CD14-positive monocyte (primary cell): ENCODE data around the gene ARMH1. TPM values are rescaled to one million over a fixed set of nuclear protein-coding genes. Genes with fewer than 3 reads are reported as not detected.
A peak's percentile ranks its signal among the peaks of the same experiment; 100 is the strongest.

Experiments used
- DNase-seq, 3 donors: peaks; one replicate each; pipeline ENCODE4 v3.0.0-alpha.2; 2011 to 2022
- H2AFZ ChIP-seq: 2 replicates; pipeline ENCODE4 v1.6.0; 2012; ENCODE audit warnings: mild to moderate bottlenecking, low read depth, low read length, inconsistent platforms; ENCODE audit not compliant: insufficient read depth, poor library complexity, severe bottlenecking
- H3K27ac ChIP-seq, 2 donors: 1 replicate in 1 of 2; 2 replicates in 1 of 2; pipeline ENCODE4 v1.5.1; 2012 to 2013; ENCODE audit warnings: low read length in 2 of 2, control low read depth in 1 of 2, inconsistent platforms in 1 of 2, low read depth in 1 of 2, mild to moderate bottlenecking in 1 of 2
- H3K27me3 ChIP-seq, 2 donors: one replicate each; pipeline versions ENCODE4 v1.6.0 to v1.6.1; 2011 to 2013; ENCODE audit warnings: low read length in 2 of 2; ENCODE audit not compliant: control insufficient read depth in 2 of 2, insufficient read depth in 2 of 2
- H3K36me3 ChIP-seq, 2 donors: replicated peaks in 1 of 2; 1 replicate in 1 of 2; 2 replicates in 1 of 2; pipeline versions ENCODE4 v1.5.1 to v1.6.1; 2012 to 2013; ENCODE audit warnings: low read length in 2 of 2, control low read depth in 1 of 2, inconsistent platforms in 1 of 2, mild to moderate bottlenecking in 1 of 2; ENCODE audit not compliant: insufficient read depth in 2 of 2, control insufficient read depth in 1 of 2
- H3K4me1 ChIP-seq, 2 donors: 1 replicate in 1 of 2; 2 replicates in 1 of 2; pipeline versions ENCODE4 v1.5.1 to v1.6.1; 2012 to 2013; ENCODE audit warnings: low read length in 2 of 2, control low read depth in 1 of 2, inconsistent platforms in 1 of 2, mild to moderate bottlenecking in 1 of 2, moderate library complexity in 1 of 2; ENCODE audit not compliant: insufficient read depth in 2 of 2, control insufficient read depth in 1 of 2
- H3K4me2 ChIP-seq: replicated peaks from 2 replicates; pipeline ENCODE3; 2012; ENCODE audit warnings: low read length, moderate library complexity, mild to moderate bottlenecking; ENCODE audit not compliant: poor library complexity, severe bottlenecking; ENCODE audit errors: extremely low read depth
- H3K4me3 ChIP-seq, 3 experiments: fragments of 200-600 bp in 1 of 3; sonication (generic) in 1 of 3; replicated peaks in 1 of 3; 1 replicate in 2 of 3; 2 replicates in 1 of 3; pipeline ENCODE4 v1.5.1; 2011 to 2013; ENCODE audit warnings: low read length in 3 of 3, mild to moderate bottlenecking in 3 of 3, control low read depth in 2 of 3, low read depth in 2 of 3, inconsistent platforms in 1 of 3, moderate library complexity in 1 of 3
- H3K79me2 ChIP-seq: 2 replicates; pipeline ENCODE4 v1.6.0; 2012; ENCODE audit warnings: mild to moderate bottlenecking, control low read depth, inconsistent platforms, low read length, moderate library complexity; ENCODE audit not compliant: insufficient read depth
- H3K9ac ChIP-seq: 2 replicates; pipeline ENCODE4 v1.6.0; 2017; ENCODE audit warnings: low read length, mild to moderate bottlenecking; ENCODE audit not compliant: insufficient read depth, poor library complexity, severe bottlenecking
- H3K9me3 ChIP-seq, 2 donors: replicated peaks in 1 of 2; 1 replicate in 1 of 2; 2 replicates in 1 of 2; pipeline versions ENCODE4 v1.5.1 to v1.6.1; 2012 to 2013; ENCODE audit warnings: low read length in 2 of 2, control low read depth in 1 of 2; ENCODE audit not compliant: control insufficient read depth in 1 of 2, insufficient read depth in 1 of 2
- H4K20me1 ChIP-seq: 2 replicates; pipeline ENCODE4 v1.6.0; 2012; ENCODE audit warnings: mild to moderate bottlenecking, low read length, control low read depth, moderate library complexity; ENCODE audit not compliant: insufficient read depth
- H3K27ac Mint-ChIP-seq, 7 donors: one replicate each; pipeline ENCODE4 v1.8.0; 2020; ENCODE audit warnings: mild to moderate bottlenecking in 7 of 7, mixed read lengths in 7 of 7, moderate library complexity in 6 of 7, inconsistent platforms in 2 of 7
- H3K27me3 Mint-ChIP-seq, 3 donors: one replicate each; pipeline ENCODE4 v1.8.0; 2021 to 2022; ENCODE audit warnings: low read depth in 3 of 3, mild to moderate bottlenecking in 3 of 3, mixed read lengths in 3 of 3, moderate library complexity in 3 of 3, inconsistent platforms in 1 of 3
- H3K36me3 Mint-ChIP-seq, 2 donors: one replicate each; pipeline ENCODE4 v1.8.0; 2020; ENCODE audit warnings: mixed read lengths in 2 of 2, inconsistent platforms in 1 of 2, mild to moderate bottlenecking in 1 of 2
- H3K4me1 Mint-ChIP-seq: one replicate; pipeline ENCODE4 v1.8.0; 2020; ENCODE audit warnings: mild to moderate bottlenecking, mixed read lengths
- H3K4me3 Mint-ChIP-seq, 2 donors: one replicate each; pipeline ENCODE4 v1.8.0; 2020; ENCODE audit warnings: mild to moderate bottlenecking in 2 of 2, mixed read lengths in 2 of 2, moderate library complexity in 1 of 2
- H3K9me3 Mint-ChIP-seq, 7 donors: one replicate each; pipeline ENCODE4 v1.8.0; 2020 to 2022; ENCODE audit warnings: mixed read lengths in 7 of 7, mild to moderate bottlenecking in 6 of 7, moderate library complexity in 6 of 7, inconsistent platforms in 2 of 7
- CTCF ChIP-seq: fragments of 200-600 bp; IDR thresholded peaks from one replicate; pipeline ENCODE4 v1.8.0; 2022; ENCODE audit warnings: antibody characterized with exemption, mild to moderate bottlenecking
- WGBS: methylation state at CpG from one replicate; pipeline ENCODE4 v1.1.5; 2013; ENCODE audit warnings: missing lambda C conversion rate; ENCODE audit not compliant: insufficient coverage; 5-methylcytosine and 5-hydroxymethylcytosine counted together
- intact Hi-C, 2 donors: fragments of 100-400 bp; cut with micrococcal nuclease; formaldehyde crosslinking; loops; one replicate each; pipeline versions ENCODE4 v1.15.0 to v1.15.1; 2023
- polyA plus RNA-seq, 3 donors: library from polyadenylated mRNA; depleted of rRNA in 1 of 3; unstranded in 2 of 3; stranded (reverse) in 1 of 3; fragments of 300-500 nt in 2 of 3; fragments of >200 nt in 1 of 3; fragmentation: Illumina TruSeq in 2 of 3; gene quantifications; 1 replicate in 2 of 3; 2 replicates in 1 of 3; pipeline ENCODE4 v1.2.3, GENCODE V29; 2012 to 2021

ARMH1 gene
- polyA plus RNA-seq, 3 donors: 14.7 to 209 (median 15.8) TPM

- DNase-seq: peak in 1 of 3 donors; percentile 24
- Mint-ChIP-seq H3K4me1 (peaks cover 50% of the 10 kb centered on the region), H3K27me3 (peaks cover 0 to 4% (median 0%) of the 10 kb centered on the region in 3 donors), H3K9me3 (peaks cover 0 to 2% (median 0%) of the 10 kb centered on the region in 7 donors), H3K27ac (peak overlapping the region in 5 of 7 donors; percentile 14 to 48 (median 34)), H3K4me3 (no peak overlapping the region), H3K36me3 (peaks cover 3% of the 10 kb centered on the region in 2 donors)
- no peaks in the 10 kb centered on the region for H3K36me3 ChIP-seq
- no peaks in the 10 kb centered on the region for H3K27me3 ChIP-seq
- H3K9ac ChIP-seq: no peak overlapping the region
- H3K79me2 ChIP-seq: no peaks in the 10 kb centered on the region
- no peak overlapping the region for H3K4me3 ChIP-seq
- 38% methylated on average over 5 of the region's 14 CpGs for WGBS
- intact Hi-C loops: no loop called here
- no peak for TF ChIP-seq CTCF
- H3K4me2 ChIP-seq: no peak overlapping the region
- no peaks in the 10 kb centered on the region for H3K9me3 ChIP-seq
- peak overlapping the region; percentile 62 for H2AFZ ChIP-seq
- peaks cover 57 to 65% of the 10 kb centered on the region in 2 donors for H3K4me1 ChIP-seq
- no peak overlapping the region for H3K27ac ChIP-seq
- H4K20me1 ChIP-seq: no peaks in the 10 kb centered on the region
Observed at GRCh38 chr1:44681905-44682882, 7.7 kb downstream of the ARMH1 start.

GRCh38 chr1:44682883-44683265 lies 8.4 kb downstream of the ARMH1 start:
- H3K79me2 ChIP-seq: no peaks in the 10 kb centered on the region
- H3K4me2 ChIP-seq: no peak overlapping the region
- DNase-seq: peak in 2 of 3 donors; percentile 29 to 32
- no peak overlapping the region for H3K27ac ChIP-seq
- no peaks in the 10 kb centered on the region for H4K20me1 ChIP-seq
- Mint-ChIP-seq H3K27me3 (peaks cover 0 to 4% (median 0%) of the 10 kb centered on the region in 3 donors), H3K4me1 (peaks cover 50% of the 10 kb centered on the region), H3K27ac (peak overlapping the region in 3 of 7 donors; percentile 26 to 78 (median 38)), H3K9me3 (peaks cover 0 to 2% (median 0%) of the 10 kb centered on the region in 7 donors), H3K36me3 (peaks cover 3% of the 10 kb centered on the region in 2 donors), H3K4me3 (no peak overlapping the region)
- intact Hi-C loops: no loop called here
- WGBS: 60% methylated on average over 2 of the region's 3 CpGs
- no peak overlapping the region for H3K9ac ChIP-seq
- H3K27me3 ChIP-seq: no peaks in the 10 kb centered on the region
- no peak for TF ChIP-seq CTCF
- no peak overlapping the region for H3K4me3 ChIP-seq
- no peaks in the 10 kb centered on the region for H3K9me3 ChIP-seq
- no peak overlapping the region for H2AFZ ChIP-seq
- peaks cover 50 to 58% of the 10 kb centered on the region in 2 donors for H3K4me1 ChIP-seq
- no peaks in the 10 kb centered on the region for H3K36me3 ChIP-seq
